D721Med (cell line): ENCODE results near the gene RFC4.

Experiments used
- DNase-seq: peaks from one replicate; pipeline ENCODE4 v3.0.0; 2011; ENCODE audit warnings: low spot score; ENCODE audit not compliant: insufficient read length
- FAIRE-seq: peaks from 2 replicates; lab custom pipeline; 2011; peaks lifted over from hg19 to GRCh38; lab: Jason Lieb, UNC
- TF ChIP-seq, protein P1 (sequence below): IDR thresholded peaks from 2 replicates; pipeline ENCODE4 v1.5.1; 2012; ENCODE audit warnings: mild to moderate bottlenecking, control low read depth; ENCODE audit not compliant: insufficient read depth; ENCODE audit errors: missing control alignments

Gene RFC4

DNA sequence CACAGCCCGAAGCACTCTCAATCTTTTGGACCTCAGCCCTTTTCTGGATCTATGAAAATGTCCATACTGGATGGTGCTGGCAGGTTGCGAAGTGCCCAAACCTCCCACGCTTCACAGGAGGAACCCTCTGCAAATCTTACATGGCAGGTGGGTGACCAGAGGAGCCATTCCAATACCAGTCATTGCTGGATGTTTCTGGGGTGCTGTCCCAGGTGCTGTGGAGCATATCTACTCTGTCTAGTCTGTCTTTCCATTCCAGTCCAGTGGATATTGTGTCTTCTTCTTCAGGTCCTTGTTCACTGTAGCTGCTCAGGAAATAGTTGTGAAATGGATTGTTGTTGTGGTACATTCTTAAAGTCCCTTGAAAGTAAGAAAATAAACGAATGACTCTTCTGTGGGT, 25.5 kb upstream of the RFC4 start:
- DNase-seq (no peak), FAIRE-seq (no peak)
- TF ChIP-seq, protein P1, sequence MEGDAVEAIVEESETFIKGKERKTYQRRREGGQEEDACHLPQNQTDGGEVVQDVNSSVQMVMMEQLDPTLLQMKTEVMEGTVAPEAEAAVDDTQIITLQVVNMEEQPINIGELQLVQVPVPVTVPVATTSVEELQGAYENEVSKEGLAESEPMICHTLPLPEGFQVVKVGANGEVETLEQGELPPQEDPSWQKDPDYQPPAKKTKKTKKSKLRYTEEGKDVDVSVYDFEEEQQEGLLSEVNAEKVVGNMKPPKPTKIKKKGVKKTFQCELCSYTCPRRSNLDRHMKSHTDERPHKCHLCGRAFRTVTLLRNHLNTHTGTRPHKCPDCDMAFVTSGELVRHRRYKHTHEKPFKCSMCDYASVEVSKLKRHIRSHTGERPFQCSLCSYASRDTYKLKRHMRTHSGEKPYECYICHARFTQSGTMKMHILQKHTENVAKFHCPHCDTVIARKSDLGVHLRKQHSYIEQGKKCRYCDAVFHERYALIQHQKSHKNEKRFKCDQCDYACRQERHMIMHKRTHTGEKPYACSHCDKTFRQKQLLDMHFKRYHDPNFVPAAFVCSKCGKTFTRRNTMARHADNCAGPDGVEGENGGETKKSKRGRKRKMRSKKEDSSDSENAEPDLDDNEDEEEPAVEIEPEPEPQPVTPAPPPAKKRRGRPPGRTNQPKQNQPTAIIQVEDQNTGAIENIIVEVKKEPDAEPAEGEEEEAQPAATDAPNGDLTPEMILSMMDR: no peak

DNA sequence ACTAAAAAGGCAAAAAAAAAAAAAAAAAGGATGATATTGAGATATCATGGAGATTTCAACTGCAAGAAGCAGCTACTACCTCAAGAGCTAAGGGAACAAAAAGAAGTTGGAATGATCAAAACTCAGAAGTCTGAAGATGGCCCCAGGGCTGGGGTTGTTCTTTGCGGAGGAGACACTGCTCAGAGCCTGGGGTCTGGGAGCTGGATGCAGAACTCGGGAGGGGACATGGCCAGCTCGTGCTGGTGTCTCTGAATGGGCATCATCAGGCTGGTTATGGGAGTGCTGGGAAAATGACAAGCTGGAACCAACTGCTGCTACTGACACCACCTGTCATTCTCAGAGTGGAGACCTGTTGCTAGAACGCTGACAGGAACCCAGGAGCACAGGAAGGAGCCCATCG, 22.1 kb upstream of the RFC4 start:
- FAIRE-seq (no peak), DNase-seq (no peak)
- TF ChIP-seq, protein P1: no peak

DNA sequence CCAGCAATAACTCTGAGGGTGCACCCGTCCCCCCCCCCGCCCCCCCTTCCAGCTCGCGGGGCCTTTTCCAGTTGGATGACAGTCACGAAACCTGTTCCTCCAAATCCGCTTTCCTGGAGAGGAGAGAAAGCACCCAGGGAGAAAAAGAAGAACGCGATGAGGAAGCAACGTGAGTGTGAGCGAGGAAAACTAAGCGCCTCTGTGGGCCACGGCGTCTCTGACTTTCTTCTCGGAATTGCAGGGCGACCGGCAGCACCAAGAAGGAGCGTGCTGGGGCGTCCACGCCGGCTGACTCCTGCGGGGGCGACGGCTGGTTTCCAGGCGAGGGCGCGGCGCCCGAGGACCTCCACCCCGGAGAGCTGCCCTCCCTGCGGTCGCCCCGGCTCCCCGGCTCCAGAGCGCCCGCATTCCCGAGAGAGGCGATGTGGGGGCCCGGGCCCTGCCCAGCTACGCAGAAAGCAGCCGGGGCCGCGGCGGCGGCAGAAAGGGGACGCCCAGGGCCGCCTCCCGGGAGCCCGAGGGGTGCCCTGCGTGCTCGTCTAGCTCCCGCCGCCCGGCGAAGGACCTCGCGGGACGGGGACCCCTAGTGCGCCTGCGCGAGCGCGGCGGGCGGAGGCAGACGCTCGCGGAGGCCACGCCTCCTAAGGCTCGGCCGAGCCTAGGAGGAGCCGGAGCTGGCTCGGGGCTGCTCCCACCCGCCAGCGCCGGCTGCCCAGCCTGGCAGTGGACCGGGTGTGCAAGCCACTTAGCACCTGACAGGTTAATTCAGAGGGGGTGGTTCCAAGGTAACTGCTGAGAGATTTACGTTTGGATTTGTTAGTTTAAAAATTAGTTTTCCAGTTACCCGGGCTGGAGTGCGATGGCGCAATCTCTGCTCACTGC, 20.9 kb upstream of the RFC4 start:
- TF ChIP-seq, protein P1: no peak
- DNase-seq (peak; percentile 97), FAIRE-seq (no peak)

DNA sequence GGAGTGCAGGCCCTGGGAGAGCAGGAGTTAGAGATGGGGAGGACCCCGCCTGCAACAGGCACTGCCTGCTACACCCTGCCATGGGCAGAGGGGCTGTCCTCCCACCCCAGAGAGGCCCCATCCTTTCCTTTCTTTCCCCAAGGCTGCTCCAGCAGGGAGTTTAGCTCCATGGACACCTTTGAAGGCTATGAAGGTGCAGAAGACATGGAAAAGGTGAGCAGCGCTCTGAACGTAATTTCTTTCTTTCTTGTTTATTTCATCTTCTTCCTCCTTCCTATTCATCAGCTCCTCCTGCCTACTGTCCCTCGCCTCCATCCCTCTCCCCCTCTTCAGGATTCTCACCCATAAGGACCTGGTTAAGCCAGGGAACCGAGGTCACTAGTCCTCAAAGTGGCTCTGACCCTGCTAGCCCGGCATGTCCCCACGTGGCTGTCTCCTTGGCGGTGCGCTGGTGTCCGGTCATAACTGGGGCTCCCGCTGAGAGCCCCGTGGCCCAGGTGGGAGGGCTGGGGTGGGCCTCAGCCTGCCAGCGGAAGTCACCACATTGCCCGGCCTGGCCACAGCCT, 20.2 kb upstream of the RFC4 start:
- DNase-seq (no peak), FAIRE-seq (no peak)
- TF ChIP-seq, protein P1: no peak

DNA sequence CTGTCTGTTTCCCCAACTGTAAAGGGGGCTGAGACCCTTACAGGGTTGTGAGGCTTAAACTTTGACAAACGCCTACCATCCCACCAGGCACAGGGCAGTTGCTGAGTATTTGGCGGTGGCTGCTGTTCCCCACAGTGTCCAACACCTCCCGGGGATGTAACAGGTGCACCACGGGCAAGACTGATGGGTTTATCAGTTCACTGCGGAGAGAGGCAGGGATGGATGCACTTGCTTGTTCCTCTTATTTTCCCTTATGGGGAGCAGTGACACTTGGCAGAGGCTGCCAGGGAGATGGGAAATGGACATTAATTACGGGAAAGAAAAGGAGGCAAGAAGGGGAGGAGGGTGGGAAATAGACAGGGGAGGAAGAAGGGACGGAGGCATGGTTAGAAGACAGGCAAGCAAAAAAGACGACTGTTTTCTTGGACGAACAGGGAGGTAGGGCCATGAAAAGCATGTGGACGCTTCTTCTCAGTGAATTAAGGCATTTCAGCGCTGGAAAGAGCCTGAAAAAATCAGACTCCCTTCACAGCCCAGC, 19.7 kb upstream of the RFC4 start:
- no peak for DNase-seq
- TF ChIP-seq, protein P1: no peak
- FAIRE-seq: no peak

DNA sequence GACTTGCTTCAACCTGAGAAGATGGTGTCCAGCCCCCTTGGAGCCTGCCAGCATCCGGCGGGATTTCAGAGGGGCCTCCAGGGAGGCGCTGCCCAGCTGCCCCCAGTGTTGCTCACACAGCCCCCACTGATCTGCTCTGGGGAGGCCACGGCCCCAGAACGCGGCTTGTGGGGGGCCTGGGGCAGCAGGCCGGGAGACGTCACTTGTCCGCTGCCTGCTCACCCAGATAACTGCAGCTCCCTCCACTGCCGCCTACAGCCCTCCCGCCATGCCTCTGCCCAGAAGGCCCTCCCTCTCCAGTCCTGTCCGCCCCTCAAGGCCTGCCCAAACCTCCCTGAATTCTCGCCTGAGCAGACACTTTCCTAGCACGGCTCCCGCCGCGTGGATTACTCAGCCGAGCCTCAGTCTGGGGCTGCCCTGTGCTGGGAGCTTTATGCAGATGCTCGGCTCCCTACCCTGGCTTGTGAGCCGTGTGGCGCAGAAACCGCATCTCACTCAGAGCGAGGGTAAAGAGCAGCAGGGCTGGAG, 19.1 kb upstream of the RFC4 start:
- no peak for FAIRE-seq
- no peak for DNase-seq

More for the DNA sequence above, 19.1 kb upstream of the RFC4 start:
- TF ChIP-seq, protein P1: no peak
